Heart right ventricle (tissue), 16 donors: ENCODE data around the gene SHKBP1. TPM values are rescaled to one million over a fixed set of nuclear protein-coding genes. Genes with fewer than 3 reads are reported as not detected.
"Not testable (repeated sequence)": the region's sequence is repeated elsewhere in the genome, so short reads cannot be mapped to it uniquely, and the experiment has no call there.

Source experiments
- ATAC-seq, 8 donors: fragments of 200-7000 bp; cut with Tn5 transposase; one replicate each; pipeline ENCODE4 v1.9.1; 2020; ENCODE audit warnings: mild to moderate bottlenecking in 8 of 8, moderate library complexity in 8 of 8, moderate number of reproducible peaks in 1 of 8
- DNase-seq, 2 donors: peaks; one replicate each; pipeline ENCODE4 v3.0.0-alpha.2; 2020
- H3K27ac ChIP-seq, 10 donors: fragments of 200-600 bp; sonication (generic) in 2 of 10; one replicate each; pipeline versions ENCODE4 v1.5.0 to v1.8.0; 2020 to 2022; ENCODE audit warnings: mild to moderate bottlenecking in 3 of 10
- H3K27me3 ChIP-seq, 7 donors: fragments of 200-600 bp; one replicate each; pipeline ENCODE4 v1.8.0; 2021 to 2022; ENCODE audit warnings: mild to moderate bottlenecking in 2 of 7
- H3K36me3 ChIP-seq, 9 donors: fragments of 200-600 bp; sonication (generic) in 1 of 9; one replicate each; pipeline versions ENCODE4 v1.5.0 to v1.8.0; 2020 to 2022; ENCODE audit warnings: mild to moderate bottlenecking in 2 of 9
- H3K4me1 ChIP-seq, 9 donors: fragments of 200-600 bp; sonication (generic) in 1 of 9; one replicate each; pipeline versions ENCODE4 v1.5.0 to v1.8.0; 2020 to 2022; ENCODE audit warnings: mild to moderate bottlenecking in 4 of 9
- H3K4me3 ChIP-seq, 10 donors: fragments of 200-600 bp; sonication (generic) in 2 of 10; one replicate each; pipeline versions ENCODE4 v1.5.0 to v1.8.0; 2020 to 2022; ENCODE audit warnings: mild to moderate bottlenecking in 7 of 10, moderate library complexity in 2 of 10
- H3K9me3 ChIP-seq, 11 donors: fragments of 200-600 bp in 10 of 11; sonication (generic) in 2 of 11; one replicate each; pipeline versions ENCODE4 v1.5.0 to v1.8.0; 2013 to 2022; ENCODE audit warnings: mild to moderate bottlenecking in 2 of 11, control low read depth in 1 of 11, moderate library complexity in 1 of 11
- CTCF ChIP-seq, 9 donors: fragments of 200-600 bp; sonication (generic) in 2 of 9; IDR thresholded peaks; one replicate each; pipeline versions ENCODE4 v1.5.0 to v1.8.0; 2021 to 2022; ENCODE audit warnings: antibody characterized with exemption in 9 of 9, mild to moderate bottlenecking in 5 of 9, moderate library complexity in 1 of 9
- WGBS, 2 donors: extraction: QIAGEN DNeasy Blood & Tissue Kit; methylation state at CpG; one replicate each; pipeline ENCODE4 v1.1.7; 2013; ENCODE audit warnings: inconsistent platforms in 1 of 2; 5-methylcytosine and 5-hydroxymethylcytosine counted together
- intact Hi-C, 10 donors: fragments of 100-400 bp; cut with DNase I; formaldehyde crosslinking; loops; one replicate each; pipeline versions ENCODE4 v1.11.1 to v1.14.2; 2022
- polyA plus RNA-seq, 2 donors: library from polyadenylated mRNA; stranded (reverse); fragments of 200-250 nt; gene quantifications; one replicate each; pipeline ENCODE4 v1.2.3, GENCODE V29; 2013
- total RNA-seq, 10 donors: library from RNA; stranded (reverse); fragmentation: NEBNext Ultra II Directional in 3 of 10; extraction: Animal tissue kit (Norgen Biotek cat#: 25700) in 3 of 10; gene quantifications; one replicate each; pipeline versions ENCODE4 v1.2.1 to v1.2.4, GENCODE V29; 2021 to 2023
- donor health status: Arrhythmogenic right ventricular cardiomyopathy.
- donor health status: ischemic (EF 13 %, LVEDD 7.1; RV severe dilation, severe dysfunction).
- donor health status: healthy with polysubstance abuse.
- donor health status: DM: no; HTN: yes; CAD: no.
- donor health status: DM: no; HTN: no; CAD: no.
- donor health status: ischemic (EF 25% LVEDD 6.9; RV normal size, moderate dysfunction).
- donor health status: ischemic (EF 25% LVEDD 5.7; RV mildly dilated, moderate dysfunction).
- donor health status: healthy.
- donor health status: DM: yes; HTN: yes; CAD: no.
- donor health status: Ischemic cardiomyopathy.
- donor health status: ischemic (EF 35%, LVEDD 5.7; RV mildly dilated, moderate dysfunction).
- donor health status: nonischemic (EF 11% LVEDD 7.7; RV severe dilation, severe dysfunction).
- donor health status: DM: yes; HTN: yes; CAD: no.
- donor health status: PGD.
- donor health status: ischemic (EF 29% LVEDD 5.4; RV normal size, mild dysfunction).
- donor health status: nonischemic (EF 23%, LVEDD 6.1; RV moderate dilation, normal function).

The SHKBP1 gene
- total and polyA plus RNA-seq, 12 donors: 12.0 to 43.1 (median 16.4) TPM

- 84 to 85% methylated on average over 22 of the region's 22 CpGs for WGBS, 2 donors
These were observed 14.0 kb downstream of the SHKBP1 start for GRCh38 chr19:40590464-40591265.

GRCh38 chr19:40591724-40592123 is 15.1 kb downstream of the SHKBP1 start:
- not testable (repeated sequence) for H3K4me1 ChIP-seq, H3K4me3 ChIP-seq, H3K9me3 ChIP-seq, H3K27ac ChIP-seq, DNase-seq, ATAC-seq
- intact Hi-C loops: loop anchor here in 3 of 10 donors (2.0 to 10.0 kb wide), 3 partner anchors 63 to 287 kb away; partner anchors contain the start of genes BLVRB (in 2 of the 3) and SPTBN4 (in 2 of the 3)
- Histone ChIP-seq H3K36me3 (peaks cover 0 to 39% (median 5%) of the 10 kb centered on the region in 9 donors), H3K27me3 (peaks cover 0 to 19% (median 8%) of the 10 kb centered on the region in 7 donors)
- WGBS, 2 donors: 84 to 98% methylated on average over 4 of the region's 4 CpGs

More at GRCh38 chr19:40590464-40591265, 14.0 kb downstream of the SHKBP1 start:
- TF ChIP-seq CTCF (IDR thresholded peaks at IDR 0.05): no peak
- intact Hi-C loops: loop anchor here in 3 of 10 donors (10.0 kb wide), 2 partner anchors 126 to 286 kb away; partner anchors contain the start of genes BLVRB (in 2 of the 3) and SPTBN4 (in 2 of the 3)
- Histone ChIP-seq H3K36me3 (peaks cover 0 to 49% (median 5%) of the 10 kb centered on the region in 9 donors), H3K27ac (no peak overlapping the region), H3K4me1 (peaks cover 0 to 8% (median 0%) of the 10 kb centered on the region in 9 donors), H3K27me3 (peaks cover 0 to 10% (median 0%) of the 10 kb centered on the region in 7 donors), H3K9me3 (peaks cover 0 to 6% (median 0%) of the 10 kb centered on the region in 11 donors), H3K4me3 (no peak overlapping the region)
- DNase-seq: no peak
- ATAC-seq: peak in 1 of 8 donors; percentile 13

- DNase-seq (no peak), ATAC-seq (peak in 2 of 8 donors; percentile 24 to 25)
- Histone ChIP-seq H3K36me3 (peaks cover 0 to 35% (median 5%) of the 10 kb centered on the region in 9 donors), H3K27ac (no peak overlapping the region), H3K27me3 (peaks cover 0 to 23% (median 12%) of the 10 kb centered on the region in 7 donors), H3K9me3 (peaks cover 0 to 6% (median 0%) of the 10 kb centered on the region in 11 donors), H3K4me1 (peaks cover 2 to 11% (median 7%) of the 10 kb centered on the region in 9 donors), H3K4me3 (no peak overlapping the region)
- TF ChIP-seq CTCF (IDR thresholded peaks at IDR 0.05): no peak
- intact Hi-C loops: loop anchor here in 3 of 10 donors (2.0 to 10.0 kb wide), 3 partner anchors 63 to 287 kb away; partner anchors contain the start of genes BLVRB (in 2 of the 3) and SPTBN4 (in 2 of the 3)
- WGBS, 2 donors: 84 to 88% methylated on average over 4 of the region's 4 CpGs
These were observed 15.5 kb downstream of the SHKBP1 start for GRCh38 chr19:40592170-40592569.

- ATAC-seq (no peak), DNase-seq (no peak)
- WGBS, 2 donors: 31 to 39% methylated on average over 8 of the region's 8 CpGs
- intact Hi-C loops: loop anchor here in 3 of 10 donors (10.0 kb wide), 2 partner anchors 129 to 289 kb away; partner anchors contain the start of genes BLVRB (in 2 of the 3) and SPTBN4 (in 2 of the 3)
- peaks cover 0 to 37% (median 29%) of the 10 kb centered on the region in 7 donors for H3K27me3 ChIP-seq
- H3K9me3 ChIP-seq: peaks cover 0 to 6% (median 0%) of the 10 kb centered on the region in 11 donors
- peaks cover 0 to 18% (median 0%) of the 10 kb centered on the region in 9 donors for H3K36me3 ChIP-seq
- TF ChIP-seq CTCF (IDR thresholded peaks at IDR 0.05): no peak
- no peak overlapping the region for H3K4me3 ChIP-seq
- H3K4me1 ChIP-seq: peaks cover 10 to 32% (median 26%) of the 10 kb centered on the region in 9 donors
- no peak overlapping the region for H3K27ac ChIP-seq
These were observed 17.6 kb downstream of the SHKBP1 start for GRCh38 chr19:40594255-40594654.
